Panc1 (cell line): ENCODE measurements around the gene UTF1. TPM values are rescaled to one million over a fixed set of nuclear protein-coding genes. Genes with fewer than 3 reads are reported as not detected.
"Not testable (repeated sequence)": the region's sequence is repeated elsewhere in the genome, so short reads cannot be mapped to it uniquely, and the experiment has no call there.

Experiments used
- ATAC-seq: fragments of 200-7000 bp; cut with Tn5 transposase; 2 replicates; pipeline ENCODE4 v1.9.1; 2020; ENCODE audit warnings: mild to moderate bottlenecking, moderate library complexity
- BruUV-seq: library from RNA; stranded (reverse); fragments of 400-500 nt; replicated peaks from 2 replicates; lab custom pipeline; 2021; lab: Mats Ljungman, UMichigan
- CTCF ChIA-PET: fragments of 300-600 bp; sonication (Branson Sonifier 250); formaldehyde crosslinking; loops from one replicate; lab custom pipeline; 2022; ENCODE audit warnings: antibody characterized with exemption; lab: Charles Lee
- POLR2A ChIA-PET: fragments of 300-600 bp; sonication (Branson Sonifier 250); formaldehyde crosslinking; loops from one replicate; lab custom pipeline; 2022; ENCODE audit warnings: antibody characterized with exemption; lab: Charles Lee
- DNase-seq: peaks from one replicate; pipeline ENCODE4 v3.0.0-alpha.2; 2010; ENCODE audit warnings: low read depth, low spot score
- H3K27ac ChIP-seq: 2 replicates; pipeline ENCODE4 v1.5.1; 2011; ENCODE audit warnings: mild to moderate bottlenecking, low read length, inconsistent platforms
- H3K27me3 ChIP-seq: fragments of 200-500 bp; sonication (Bioruptor generic); 2 replicates; pipeline ENCODE4 v1.6.0; 2014; ENCODE audit warnings: low read length, inconsistent platforms; ENCODE audit not compliant: control insufficient read depth, insufficient read depth
- H3K36me3 ChIP-seq: fragments of 200-500 bp; sonication (Bioruptor generic); 2 replicates; pipeline ENCODE4 v1.5.1; 2014; ENCODE audit warnings: inconsistent platforms, mild to moderate bottlenecking, low read length, moderate library complexity; ENCODE audit not compliant: control insufficient read depth, insufficient read depth
- H3K4me1 ChIP-seq: 2 replicates; pipeline ENCODE4 v1.5.1; 2011; ENCODE audit warnings: inconsistent platforms, mild to moderate bottlenecking, low read length, moderate library complexity; ENCODE audit not compliant: control insufficient read depth, insufficient read depth
- H3K4me3 ChIP-seq, 2 experiments: 2 replicates each; pipeline ENCODE4 v1.5.1; 2011 to 2012; ENCODE audit warnings: low read depth in 2 of 2, low read length in 2 of 2, mild to moderate bottlenecking in 2 of 2, inconsistent platforms in 1 of 2, moderate library complexity in 1 of 2
- H3K9me3 ChIP-seq: fragments of 200-500 bp; sonication (Bioruptor generic); 2 replicates; pipeline ENCODE4 v1.5.1; 2014; ENCODE audit warnings: low read depth, mild to moderate bottlenecking, inconsistent platforms, low read length, moderate library complexity; ENCODE audit not compliant: control insufficient read depth, insufficient read depth
- POLR2AphosphoS5 ChIP-seq: IDR thresholded peaks from 2 replicates; pipeline ENCODE4 v1.6.1; 2012; ENCODE audit warnings: mild to moderate bottlenecking, low read depth, low read length, moderate library complexity
- SIN3A ChIP-seq: IDR thresholded peaks from 2 replicates; pipeline ENCODE4 v1.6.1; 2012; ENCODE audit warnings: low read depth, mild to moderate bottlenecking, low read length, moderate library complexity, borderline replicate concordance; ENCODE audit not compliant: insufficient read depth
- TCF7L2 ChIP-seq: IDR thresholded peaks from 2 replicates; pipeline ENCODE4 v1.6.1; 2011; ENCODE audit warnings: mild to moderate bottlenecking, low read depth, low read length, inconsistent platforms
- in situ Hi-C: cut with HindIII; loops from 2 replicates; pipeline ENCODE4 v1.10.0; 2016; ENCODE audit warnings: low sequenced_read_pairs, low pct_unique_long_range_greater_than_20kb
- intact Hi-C: fragments of 100-400 bp; cut with micrococcal nuclease; formaldehyde crosslinking; loops from one replicate; pipeline ENCODE4 v1.10.0; 2022; ENCODE audit not compliant: unreplicated experiment
- total RNA-seq: library from RNA; stranded (reverse); gene quantifications from one replicate; pipeline ENCODE4 v1.2.1, GENCODE V29; 2021; ENCODE audit not compliant: unreplicated experiment
- TF ChIP-seq, protein P1 (sequence below), 2 experiments: IDR thresholded peaks; 2 replicates each; pipeline ENCODE4 v1.6.1; 2011 to 2012; ENCODE audit warnings: low read depth in 2 of 2, control low read depth in 1 of 2, low read length in 1 of 2, mild to moderate bottlenecking in 1 of 2, moderate library complexity in 1 of 2; ENCODE audit not compliant: insufficient read depth in 1 of 2
- TF ChIP-seq, protein P2 (sequence below): fragments of 450-650 bp; IDR thresholded peaks from 2 replicates; pipeline ENCODE4 v1.5.1; 2017; ENCODE audit warnings: mild to moderate bottlenecking

UTF1 gene
- total RNA-seq, 1 experiment from 2014 or later = not detected

DNA sequence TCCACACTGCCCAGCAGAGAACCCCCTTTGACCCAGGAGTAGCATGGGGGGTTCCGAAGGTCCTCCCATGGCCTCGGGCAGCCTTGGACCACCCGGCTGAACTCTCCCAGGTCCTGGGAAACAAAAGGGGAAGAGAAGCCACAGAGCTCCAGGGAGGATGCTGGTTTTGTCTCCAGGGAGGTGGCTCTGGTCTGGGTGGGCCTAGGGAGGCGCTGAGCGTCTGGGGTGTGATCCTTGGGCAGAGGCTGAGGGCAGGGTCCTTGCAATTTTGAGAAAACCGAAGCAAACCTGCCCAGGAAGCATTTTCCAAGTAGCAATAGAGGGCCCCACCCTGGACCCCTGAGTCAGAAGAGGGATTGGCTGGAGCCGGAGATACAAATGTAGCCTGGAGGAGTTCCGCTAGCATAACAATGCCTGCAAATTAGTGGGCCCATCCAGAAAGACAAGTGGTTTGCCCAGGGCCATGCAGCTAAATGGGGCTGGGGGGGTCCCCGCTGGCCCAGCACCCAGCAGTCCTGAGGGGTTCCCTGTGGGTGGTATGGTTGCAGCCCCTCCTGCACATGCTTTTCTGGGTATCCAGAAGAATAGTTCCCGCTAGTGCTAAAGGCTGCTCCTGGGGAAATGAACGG is 2.0 kb downstream of the UTF1 start:
- Histone ChIP-seq H3K4me3 (no peak overlapping the region), H3K27ac (no peak overlapping the region), H3K36me3 (no peaks in the 10 kb centered on the region), H3K9me3 (no peaks in the 10 kb centered on the region), H3K27me3 (peaks cover 3% of the 10 kb centered on the region; the same call in 1 of the 2 replicates), H3K4me1 (no peaks in the 10 kb centered on the region)
- ChIA-PET POLR2A (no interaction called here), CTCF (no interaction called here)
- no TSS peak for BruUV-seq
- intact Hi-C loops (no loop called here), in situ Hi-C loops (no loop called here)
- TF ChIP-seq SIN3A (no peak), POLR2AphosphoS5 (no peak), TCF7L2 (no peak)
- TF ChIP-seq, protein P1, sequence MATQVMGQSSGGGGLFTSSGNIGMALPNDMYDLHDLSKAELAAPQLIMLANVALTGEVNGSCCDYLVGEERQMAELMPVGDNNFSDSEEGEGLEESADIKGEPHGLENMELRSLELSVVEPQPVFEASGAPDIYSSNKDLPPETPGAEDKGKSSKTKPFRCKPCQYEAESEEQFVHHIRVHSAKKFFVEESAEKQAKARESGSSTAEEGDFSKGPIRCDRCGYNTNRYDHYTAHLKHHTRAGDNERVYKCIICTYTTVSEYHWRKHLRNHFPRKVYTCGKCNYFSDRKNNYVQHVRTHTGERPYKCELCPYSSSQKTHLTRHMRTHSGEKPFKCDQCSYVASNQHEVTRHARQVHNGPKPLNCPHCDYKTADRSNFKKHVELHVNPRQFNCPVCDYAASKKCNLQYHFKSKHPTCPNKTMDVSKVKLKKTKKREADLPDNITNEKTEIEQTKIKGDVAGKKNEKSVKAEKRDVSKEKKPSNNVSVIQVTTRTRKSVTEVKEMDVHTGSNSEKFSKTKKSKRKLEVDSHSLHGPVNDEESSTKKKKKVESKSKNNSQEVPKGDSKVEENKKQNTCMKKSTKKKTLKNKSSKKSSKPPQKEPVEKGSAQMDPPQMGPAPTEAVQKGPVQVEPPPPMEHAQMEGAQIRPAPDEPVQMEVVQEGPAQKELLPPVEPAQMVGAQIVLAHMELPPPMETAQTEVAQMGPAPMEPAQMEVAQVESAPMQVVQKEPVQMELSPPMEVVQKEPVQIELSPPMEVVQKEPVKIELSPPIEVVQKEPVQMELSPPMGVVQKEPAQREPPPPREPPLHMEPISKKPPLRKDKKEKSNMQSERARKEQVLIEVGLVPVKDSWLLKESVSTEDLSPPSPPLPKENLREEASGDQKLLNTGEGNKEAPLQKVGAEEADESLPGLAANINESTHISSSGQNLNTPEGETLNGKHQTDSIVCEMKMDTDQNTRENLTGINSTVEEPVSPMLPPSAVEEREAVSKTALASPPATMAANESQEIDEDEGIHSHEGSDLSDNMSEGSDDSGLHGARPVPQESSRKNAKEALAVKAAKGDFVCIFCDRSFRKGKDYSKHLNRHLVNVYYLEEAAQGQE (IDR thresholded peaks at IDR 0.05; ENCODE audit: insufficient read depth in 1 of 2, low read depth in 2 of 2, low read length in 1 of 2) = no peak
- TF ChIP-seq, protein P2, sequence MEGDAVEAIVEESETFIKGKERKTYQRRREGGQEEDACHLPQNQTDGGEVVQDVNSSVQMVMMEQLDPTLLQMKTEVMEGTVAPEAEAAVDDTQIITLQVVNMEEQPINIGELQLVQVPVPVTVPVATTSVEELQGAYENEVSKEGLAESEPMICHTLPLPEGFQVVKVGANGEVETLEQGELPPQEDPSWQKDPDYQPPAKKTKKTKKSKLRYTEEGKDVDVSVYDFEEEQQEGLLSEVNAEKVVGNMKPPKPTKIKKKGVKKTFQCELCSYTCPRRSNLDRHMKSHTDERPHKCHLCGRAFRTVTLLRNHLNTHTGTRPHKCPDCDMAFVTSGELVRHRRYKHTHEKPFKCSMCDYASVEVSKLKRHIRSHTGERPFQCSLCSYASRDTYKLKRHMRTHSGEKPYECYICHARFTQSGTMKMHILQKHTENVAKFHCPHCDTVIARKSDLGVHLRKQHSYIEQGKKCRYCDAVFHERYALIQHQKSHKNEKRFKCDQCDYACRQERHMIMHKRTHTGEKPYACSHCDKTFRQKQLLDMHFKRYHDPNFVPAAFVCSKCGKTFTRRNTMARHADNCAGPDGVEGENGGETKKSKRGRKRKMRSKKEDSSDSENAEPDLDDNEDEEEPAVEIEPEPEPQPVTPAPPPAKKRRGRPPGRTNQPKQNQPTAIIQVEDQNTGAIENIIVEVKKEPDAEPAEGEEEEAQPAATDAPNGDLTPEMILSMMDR = no peak
- no peak for DNase-seq
- no peak for ATAC-seq

DNA sequence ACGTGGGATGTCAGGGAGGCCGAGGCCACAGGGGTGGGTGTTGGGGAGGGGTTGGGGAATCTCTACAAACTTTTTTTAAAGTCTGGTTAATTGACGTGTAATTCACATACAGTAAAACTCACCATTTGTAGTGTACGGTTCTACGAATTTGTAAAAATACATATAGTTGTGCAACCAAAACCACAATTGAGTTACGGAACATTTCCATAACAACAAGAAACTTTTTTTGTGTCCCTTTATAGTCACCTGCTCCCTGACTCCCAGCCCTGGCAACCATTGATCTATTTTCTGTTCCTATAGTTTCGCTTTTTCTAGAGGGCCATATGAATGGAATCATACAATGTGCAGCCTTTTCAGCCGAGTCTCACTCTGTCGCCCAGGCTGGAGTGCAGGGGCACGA is 4.8 kb downstream of the UTF1 start:
- H3K9me3 ChIP-seq, H3K27ac ChIP-seq, intact Hi-C loops, BruUV-seq, H3K4me3 ChIP-seq, POLR2A ChIA-PET, CTCF ChIA-PET, DNase-seq, H3K36me3 ChIP-seq, H3K27me3 ChIP-seq, in situ Hi-C loops, ATAC-seq, H3K4me1 ChIP-seq: not testable (repeated sequence)

DNA sequence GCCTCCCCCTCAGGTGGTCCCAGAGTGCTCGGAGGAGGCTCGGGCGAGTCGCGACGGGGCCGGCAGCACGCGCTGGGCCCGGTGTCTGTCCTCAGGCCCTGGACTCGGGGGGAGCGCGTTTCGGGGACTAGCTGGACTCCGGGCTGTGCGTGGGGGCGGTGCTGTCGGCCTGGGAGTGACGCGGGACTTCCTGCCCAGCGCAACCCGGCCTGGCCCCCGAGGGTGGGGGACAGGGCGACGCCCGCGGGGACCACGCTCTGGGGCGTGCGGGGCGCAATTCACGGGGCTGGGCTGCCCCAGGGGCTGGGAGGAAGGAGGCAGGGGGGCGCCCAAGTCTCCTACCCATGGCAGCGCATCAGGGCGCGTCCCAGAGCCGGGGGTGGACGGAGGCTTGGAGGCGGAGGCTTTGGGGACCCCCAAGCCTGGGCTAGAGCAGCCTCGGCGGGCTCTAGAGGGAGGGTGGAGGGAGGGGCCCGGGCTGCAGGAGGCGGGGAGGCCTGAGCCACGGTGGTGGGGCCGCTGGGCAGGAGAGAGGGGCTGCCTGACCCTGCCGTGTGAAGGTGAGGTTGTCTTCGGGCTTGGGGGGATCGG is 5.3 kb downstream of the UTF1 start:
- no peaks in the 10 kb centered on the region for H3K9me3 ChIP-seq
- H3K36me3 ChIP-seq = no peaks in the 10 kb centered on the region
- H3K27ac ChIP-seq = no peak overlapping the region
- intact Hi-C loops = no loop called here
- in situ Hi-C loops = no loop called here
- DNase-seq = no peak
- ChIA-PET POLR2A (no interaction called here), CTCF (interaction anchor here (0.7 kb wide), 1 partner anchor 130 kb away, joined by 3 read pairs; no protein-coding TSS in a partner anchor)
- H3K27me3 ChIP-seq = peaks cover 4% of the 10 kb centered on the region; the same call in 1 of the 2 replicates
- no peak for TF ChIP-seq TCF7L2
- TF ChIP-seq, protein P1 (IDR thresholded peaks at IDR 0.05; ENCODE audit: insufficient read depth in 1 of 2, low read depth in 2 of 2, low read length in 1 of 2) = no peak
- TF ChIP-seq, protein P2 = no peak
- no peak for TF ChIP-seq POLR2AphosphoS5
- no peak for TF ChIP-seq SIN3A
- BruUV-seq = no TSS peak
- no peaks in the 10 kb centered on the region for H3K4me1 ChIP-seq
- H3K4me3 ChIP-seq = no peak overlapping the region
- no peak for ATAC-seq
